A549 (cell line): ENCODE measurements around the gene ZDHHC22.

Experiments used
- CTCF ChIP-seq: fragments of >200 bp; sonication (Bioruptor Twin); formaldehyde crosslinking; IDR thresholded peaks from 3 replicates; pipeline ENCODE4 v1.5.1; 2016
- EP300 ChIP-seq, 2 experiments: fragments of >200 bp; sonication (Bioruptor Twin); formaldehyde crosslinking; IDR thresholded peaks; 2 replicates in 1 of 2; 3 replicates in 1 of 2; pipeline ENCODE4 v1.6.1; 2016 to 2017
- KDM1A ChIP-seq: fragments of 200-600 bp; sonication (generic); IDR thresholded peaks from 2 replicates; pipeline ENCODE4 v1.6.1; 2016; ENCODE audit warnings: low read depth, mild to moderate bottlenecking
- MAX ChIP-seq: IDR thresholded peaks from 2 replicates; pipeline ENCODE4 v1.6.1; 2012
- POLR2A ChIP-seq: IDR thresholded peaks from 2 replicates; pipeline ENCODE4 v1.6.1; 2012; ENCODE audit warnings: mild to moderate bottlenecking, low read length
- RAD21 ChIP-seq, 2 experiments: fragments of >200 bp in 1 of 2; sonication (Bioruptor Twin) in 1 of 2; formaldehyde crosslinking in 1 of 2; IDR thresholded peaks in 1 of 2; conservative IDR thresholded peaks in 1 of 2; 2 replicates in 1 of 2; 3 replicates in 1 of 2; pipeline ENCODE4 v1.6.1; 2012 to 2018; ENCODE audit warnings: inconsistent platforms in 1 of 2
- REST ChIP-seq: fragments of 200-600 bp; sonication (generic); IDR thresholded peaks from 2 replicates; pipeline ENCODE4 v1.6.1; 2016; ENCODE audit warnings: antibody characterized with exemption, mild to moderate bottlenecking, moderate library complexity
- RFX5 ChIP-seq: fragments of 450-650 bp; IDR thresholded peaks from 2 replicates; pipeline ENCODE4 v1.7.1; 2014; ENCODE audit warnings: antibody characterized with exemption, mild to moderate bottlenecking, moderate library complexity
- SMC3 ChIP-seq: fragments of >200 bp; sonication (Bioruptor Twin); formaldehyde crosslinking; IDR thresholded peaks from 3 replicates; pipeline ENCODE4 v1.6.1; 2018; ENCODE audit warnings: inconsistent platforms
- SREBF2 ChIP-seq: fragments of 450-650 bp; IDR thresholded peaks from 2 replicates; pipeline ENCODE4 v1.6.1; 2014; ENCODE audit warnings: mild to moderate bottlenecking, moderate library complexity

GRCh38 chr14:77108753-77109152 is 32.8 kb downstream of the ZDHHC22 start:
- TF ChIP-seq EP300 (IDR thresholded peaks at IDR 0.05) (no peak), SREBF2 (no peak), CTCF (no peak), REST (no peak), RFX5 (no peak), POLR2A (no peak), MAX (no peak), KDM1A (no peak), SMC3 (no peak), RAD21 (conservative IDR thresholded peaks at IDR 0.05 in 1 of 2, IDR thresholded peaks at IDR 0.05 in 1 of 2) (no peak)
